ENCODE results near the gene YAE1. TPM values are rescaled to one million over a fixed set of nuclear protein-coding genes. Genes with fewer than 3 reads are reported as not detected.

YAE1 gene
- total and polyA plus RNA-seq, 2 donors (not counting 1 experiment from before 2014, with no cell fraction given): 5.9 to 20.0 TPM

DNA sequence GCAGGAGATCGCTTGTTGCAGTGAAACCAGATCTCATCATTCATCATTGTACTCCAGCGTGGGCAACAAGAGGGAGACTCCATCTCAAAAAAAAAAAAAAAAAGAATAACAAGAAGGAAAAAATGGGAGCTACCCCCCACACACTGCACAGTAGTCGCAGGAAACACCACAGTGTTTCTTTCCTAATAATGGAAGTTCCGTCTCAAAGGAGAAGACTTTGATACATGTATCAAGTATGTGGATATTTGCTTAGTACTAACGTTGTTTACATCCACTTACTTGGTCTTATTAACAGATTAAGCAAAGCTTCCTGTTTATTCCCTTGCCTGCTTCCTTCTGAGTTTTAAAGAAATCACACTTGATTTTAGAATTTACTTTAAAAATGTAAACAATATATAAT, 22.2 kb downstream of the YAE1 start:
- Histone ChIP-seq H3K36me3 (replicated peaks in 1 of 2; ENCODE audit: control extremely low read depth in 1 of 2, control insufficient read depth in 1 of 2, extremely low read depth in 1 of 2, insufficient read depth in 2 of 2, low read length in 1 of 2) (no peaks in the 10 kb centered on the region), H3K4me2 (replicated peaks; ENCODE audit: low read depth, low read length, poor library complexity, severe bottlenecking) (no peak overlapping the region), H4K20me1 (ENCODE audit: control insufficient read depth, insufficient read depth, low read length, poor library complexity, severe bottlenecking) (no peaks in the 10 kb centered on the region), H3K27ac (ENCODE audit: low read length in 2 of 2) (no peak overlapping the region), H3K9me3 (ENCODE audit: control extremely low read depth in 1 of 3, control insufficient read depth in 2 of 3, insufficient read depth in 1 of 3, low read length in 2 of 3) (no peaks in the 10 kb centered on the region), H3K79me2 (ENCODE audit: control insufficient read depth, insufficient read depth, low read length) (no peaks in the 10 kb centered on the region), H3K27me3 (replicated peaks in 1 of 4; ENCODE audit: control extremely low read depth in 1 of 4, control insufficient read depth in 3 of 4, insufficient read depth in 4 of 4, low read length in 3 of 4) (no peaks in the 10 kb centered on the region), H3K9ac (ENCODE audit: low read length) (no peak overlapping the region), H3K4me3 (ENCODE audit: control extremely low read depth in 1 of 5, extremely low read depth in 1 of 5, insufficient read depth in 1 of 5, low read depth in 2 of 5, low read length in 4 of 5) (no peak overlapping the region), H3K4me1 (ENCODE audit: control insufficient read depth in 2 of 2, insufficient read depth in 2 of 2, low read length in 2 of 2) (no peaks in the 10 kb centered on the region), H2AFZ (ENCODE audit: insufficient read depth, low read depth, low read length, poor library complexity, severe bottlenecking) (no peak overlapping the region)
- CTCF ChIA-PET: interaction anchor here (0.7 to 3.6 kb wide), 7 partner anchors 9 to 160 kb away, joined by 3 to 37 read pairs (median 4); no protein-coding TSS in a partner anchor
- WGBS (ENCODE audit: insufficient coverage): no CpG with 5 or more reads among the region's 5 CpGs
- intact Hi-C loops (cut with micrococcal nuclease): no loop called here
- no peak for ATAC-seq (ENCODE audit: low read depth)
- H3K27me3 Mint-ChIP-seq: no peaks in the 10 kb centered on the region
- no peak overlapping the region for H3K27ac Mint-ChIP-seq
- H3K4me1 Mint-ChIP-seq: peaks cover 5% of the 10 kb centered on the region
- no peak for DNase-seq
- TF ChIP-seq, protein P1, sequence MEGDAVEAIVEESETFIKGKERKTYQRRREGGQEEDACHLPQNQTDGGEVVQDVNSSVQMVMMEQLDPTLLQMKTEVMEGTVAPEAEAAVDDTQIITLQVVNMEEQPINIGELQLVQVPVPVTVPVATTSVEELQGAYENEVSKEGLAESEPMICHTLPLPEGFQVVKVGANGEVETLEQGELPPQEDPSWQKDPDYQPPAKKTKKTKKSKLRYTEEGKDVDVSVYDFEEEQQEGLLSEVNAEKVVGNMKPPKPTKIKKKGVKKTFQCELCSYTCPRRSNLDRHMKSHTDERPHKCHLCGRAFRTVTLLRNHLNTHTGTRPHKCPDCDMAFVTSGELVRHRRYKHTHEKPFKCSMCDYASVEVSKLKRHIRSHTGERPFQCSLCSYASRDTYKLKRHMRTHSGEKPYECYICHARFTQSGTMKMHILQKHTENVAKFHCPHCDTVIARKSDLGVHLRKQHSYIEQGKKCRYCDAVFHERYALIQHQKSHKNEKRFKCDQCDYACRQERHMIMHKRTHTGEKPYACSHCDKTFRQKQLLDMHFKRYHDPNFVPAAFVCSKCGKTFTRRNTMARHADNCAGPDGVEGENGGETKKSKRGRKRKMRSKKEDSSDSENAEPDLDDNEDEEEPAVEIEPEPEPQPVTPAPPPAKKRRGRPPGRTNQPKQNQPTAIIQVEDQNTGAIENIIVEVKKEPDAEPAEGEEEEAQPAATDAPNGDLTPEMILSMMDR (IDR thresholded peaks at IDR 0.05): no peak
- no peak for TF ChIP-seq EZH2 (IDR thresholded peaks at IDR 0.05; ENCODE audit: borderline replicate concordance, insufficient read depth, low read depth, low read length, poor library complexity, severe bottlenecking)
- POLR2A ChIA-PET: interaction anchor here (0.6 to 1.5 kb wide), 2 partner anchors 362 to 680 kb away, joined by 3 to 4 read pairs; partner anchors contain the start of gene VPS41
- H3K4me3 Mint-ChIP-seq: no peak overlapping the region
- H3K9me3 Mint-ChIP-seq (ENCODE audit: insufficient read depth): no peaks in the 10 kb centered on the region

DNA sequence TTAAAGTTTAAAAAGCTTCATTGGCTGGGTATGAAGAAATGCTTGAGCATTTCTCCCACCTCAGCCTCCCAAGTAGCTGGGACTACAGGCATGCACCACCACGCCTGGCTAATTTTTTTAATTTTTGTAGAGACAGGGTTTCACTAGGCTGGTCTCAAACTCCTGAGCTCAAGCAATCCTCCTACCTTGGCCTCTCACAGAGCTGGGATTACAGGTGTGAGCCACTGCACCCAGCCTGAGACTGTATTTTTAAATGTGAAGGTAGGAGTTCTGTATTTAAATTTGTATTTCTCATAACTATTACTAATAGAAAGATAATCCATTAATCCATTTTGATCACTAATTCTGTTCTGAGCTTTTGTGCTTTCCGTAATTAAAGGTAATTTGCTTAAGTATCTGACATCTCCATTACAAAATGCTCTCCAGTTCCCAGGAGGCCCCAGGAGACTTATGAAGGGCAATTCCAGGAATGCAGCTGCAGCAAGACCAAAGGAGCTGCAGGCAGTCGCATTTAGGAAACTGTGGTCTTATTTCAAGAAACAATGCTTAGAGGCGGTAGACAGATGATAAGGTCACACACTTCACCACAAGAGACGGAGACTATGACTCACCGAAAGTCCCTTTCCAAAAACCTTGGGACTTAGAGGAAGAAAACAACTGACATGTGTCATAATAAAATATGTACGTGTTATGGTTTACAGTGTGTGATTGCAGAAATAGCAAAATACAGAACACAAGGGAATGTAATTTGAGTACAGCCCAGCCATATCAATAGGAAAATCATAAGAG, 23.3 kb downstream of the YAE1 start:
- H3K36me3 ChIP-seq (replicated peaks in 1 of 2; ENCODE audit: control extremely low read depth in 1 of 2, control insufficient read depth in 1 of 2, extremely low read depth in 1 of 2, insufficient read depth in 2 of 2, low read length in 1 of 2): no peaks in the 10 kb centered on the region
- H4K20me1 ChIP-seq (ENCODE audit: control insufficient read depth, insufficient read depth, low read length, poor library complexity, severe bottlenecking): no peaks in the 10 kb centered on the region
- H3K27me3 ChIP-seq (replicated peaks in 1 of 4; ENCODE audit: control extremely low read depth in 1 of 4, control insufficient read depth in 3 of 4, insufficient read depth in 4 of 4, low read length in 3 of 4): no peaks in the 10 kb centered on the region
- no peak overlapping the region for H3K27ac ChIP-seq (ENCODE audit: low read length in 2 of 2)
- H3K9ac ChIP-seq (ENCODE audit: low read length): no peak overlapping the region
- intact Hi-C loops (cut with micrococcal nuclease): no loop called here
- ATAC-seq (ENCODE audit: low read depth) (peak; percentile 75), DNase-seq (no peak)
- no peak overlapping the region for H3K4me2 ChIP-seq (replicated peaks; ENCODE audit: low read depth, low read length, poor library complexity, severe bottlenecking)
- no peaks in the 10 kb centered on the region for H3K79me2 ChIP-seq (ENCODE audit: control insufficient read depth, insufficient read depth, low read length)
- H2AFZ ChIP-seq (ENCODE audit: insufficient read depth, low read depth, low read length, poor library complexity, severe bottlenecking): no peak overlapping the region
- ChIA-PET CTCF (interaction anchor here (0.5 to 3.6 kb wide), 8 partner anchors 10 to 282 kb away, joined by 3 to 37 read pairs (median 4); no protein-coding TSS in a partner anchor), POLR2A (interaction anchor here (1.5 kb wide), 1 partner anchor 361 kb away, joined by 3 read pairs; no protein-coding TSS in a partner anchor)
- TF ChIP-seq, protein P1 (IDR thresholded peaks at IDR 0.05): no peak
- TF ChIP-seq EZH2 (IDR thresholded peaks at IDR 0.05; ENCODE audit: borderline replicate concordance, insufficient read depth, low read depth, low read length, poor library complexity, severe bottlenecking): no peak
- no peaks in the 10 kb centered on the region for H3K9me3 Mint-ChIP-seq (ENCODE audit: insufficient read depth)
- no peaks in the 10 kb centered on the region for H3K4me1 ChIP-seq (ENCODE audit: control insufficient read depth in 2 of 2, insufficient read depth in 2 of 2, low read length in 2 of 2)
- peaks cover 5% of the 10 kb centered on the region for H3K4me1 Mint-ChIP-seq
- no CpG with 5 or more reads among the region's 7 CpGs for WGBS (ENCODE audit: insufficient coverage)
- H3K4me3 ChIP-seq (ENCODE audit: control extremely low read depth in 1 of 5, extremely low read depth in 1 of 5, insufficient read depth in 1 of 5, low read depth in 2 of 5, low read length in 4 of 5): no peak overlapping the region
- no peaks in the 10 kb centered on the region for H3K9me3 ChIP-seq (ENCODE audit: control extremely low read depth in 1 of 3, control insufficient read depth in 2 of 3, insufficient read depth in 1 of 3, low read length in 2 of 3)
- peak overlapping the region; percentile 8 for H3K27ac Mint-ChIP-seq
- no peak overlapping the region for H3K4me3 Mint-ChIP-seq
- no peaks in the 10 kb centered on the region for H3K27me3 Mint-ChIP-seq
